Measurements from ENCODE around the gene TCF3. TPM values are rescaled to one million over a fixed set of nuclear protein-coding genes. Genes with fewer than 3 reads are reported as not detected.
"Not testable (repeated sequence)": the region's sequence is repeated elsewhere in the genome, so short reads cannot be mapped to it uniquely, and the experiment has no call there.

The TCF3 gene
- 21.4 and 23.2 TPM in 2 replicates for total RNA-seq (2014; rRNA removed; shearing (Covaris generic))
- polyA plus RNA-seq (2015; cell fraction: cytosol; rRNA removed): 60.6 and 65.9 TPM in 2 replicates
- 52.5 and 70.9 TPM in 2 replicates for polyA plus RNA-seq (2015; cell fraction: nucleus; rRNA removed)

DNA sequence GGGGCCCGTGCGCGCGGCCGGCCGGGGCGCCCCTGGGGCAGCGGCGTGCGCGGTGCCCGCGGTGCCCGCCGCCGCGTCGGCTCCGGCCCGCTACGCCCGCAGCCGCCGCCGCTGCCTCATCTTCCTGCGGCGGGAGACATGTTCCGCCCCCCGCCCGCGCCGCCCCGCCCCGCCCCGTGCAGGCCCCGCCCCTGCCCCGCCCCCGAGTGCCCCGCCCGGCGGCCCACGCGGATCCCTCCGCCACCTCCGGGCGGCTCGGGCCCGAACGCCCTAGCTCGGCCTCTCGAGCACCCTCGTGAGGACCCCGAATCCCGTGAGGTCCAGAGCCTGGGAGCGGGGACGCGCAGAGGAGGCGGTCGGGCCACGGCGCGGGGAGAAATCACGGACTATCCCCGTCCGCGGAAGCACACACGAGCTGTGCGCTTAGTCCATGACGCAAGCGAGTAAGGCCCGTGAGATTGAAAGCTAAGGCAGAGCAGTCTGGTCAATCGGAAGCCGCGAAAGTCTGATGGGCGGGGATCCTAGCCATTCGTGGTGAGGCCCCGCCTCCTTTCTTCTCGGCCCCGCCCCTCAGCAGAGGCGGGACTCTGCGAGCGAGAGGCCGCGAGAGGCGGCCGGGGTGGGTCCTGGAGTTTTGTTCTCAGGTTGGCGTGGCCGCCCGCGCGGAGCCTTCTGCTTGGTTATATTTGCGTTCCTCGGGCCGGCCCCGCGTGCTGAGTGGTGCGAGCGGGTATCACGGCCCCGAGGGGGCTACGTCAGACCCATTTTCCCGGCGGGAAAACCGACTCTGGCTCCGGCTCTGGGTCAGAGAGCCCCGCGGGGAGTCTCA lies at the start of gene TCF3:
TSS of gene TCF3 (minus strand) at position 145 of the 829 bp plus-strand sequence. CDS start 2,367 bp downstream, outside the sequence.
- peak; percentile 96 for DNase-seq (ENCODE audit: low read depth, low spot score)
- in situ Hi-C loops (cut with HindIII; ENCODE audit: low pct_unique_long_range_greater_than_20kb, low sequenced_read_pairs): no loop called here

DNA sequence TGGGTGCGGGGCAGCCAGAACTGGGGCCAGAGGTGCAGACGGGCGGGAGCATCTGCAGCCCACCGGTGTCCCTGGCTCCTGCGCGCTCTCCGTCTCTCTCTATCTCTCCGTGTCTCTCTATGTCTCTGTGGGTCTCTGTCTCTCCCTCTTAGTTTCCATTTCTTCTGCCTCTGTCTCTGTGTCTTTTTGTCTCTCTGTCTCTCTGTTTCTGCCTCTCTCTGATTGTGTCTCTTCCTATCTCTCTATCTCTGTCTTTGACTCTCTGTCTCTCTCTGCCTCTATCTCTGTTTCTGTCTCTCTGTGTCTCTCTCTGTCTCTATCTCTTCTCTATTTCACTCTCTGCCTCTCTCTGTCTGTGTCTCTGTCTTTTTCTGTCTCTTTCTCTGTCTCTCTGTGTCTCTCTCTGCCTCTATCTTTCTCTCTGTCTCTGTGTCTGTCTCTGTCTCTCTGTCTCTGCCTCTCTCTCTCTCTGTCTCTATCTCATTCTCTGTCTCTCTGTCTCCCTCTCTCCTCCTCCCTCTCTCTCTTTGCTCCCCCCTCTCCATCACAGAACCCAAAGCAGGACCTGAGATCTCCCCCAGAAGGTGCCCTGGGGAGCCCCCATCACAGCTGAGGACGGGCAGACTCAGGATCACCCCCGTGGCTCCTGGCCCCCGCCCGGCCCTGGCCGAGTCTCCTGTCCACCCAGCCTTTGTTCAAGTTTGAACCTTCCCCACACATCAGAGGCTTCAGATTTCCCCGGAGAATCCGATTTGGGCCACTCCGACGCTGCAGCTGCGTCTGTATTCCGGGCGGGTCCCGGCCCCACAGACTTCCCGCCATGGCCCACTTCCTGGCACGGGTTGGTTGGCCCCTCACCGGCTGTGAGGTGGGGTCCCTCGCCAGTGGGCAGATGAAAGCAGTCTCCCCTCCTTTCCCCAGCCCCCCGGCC lies 48.6 kb upstream of the TCF3 start:
- in situ Hi-C loops (cut with HindIII; ENCODE audit: low pct_unique_long_range_greater_than_20kb, low sequenced_read_pairs): no loop called here
- no peak for DNase-seq (ENCODE audit: low read depth, low spot score)

DNA sequence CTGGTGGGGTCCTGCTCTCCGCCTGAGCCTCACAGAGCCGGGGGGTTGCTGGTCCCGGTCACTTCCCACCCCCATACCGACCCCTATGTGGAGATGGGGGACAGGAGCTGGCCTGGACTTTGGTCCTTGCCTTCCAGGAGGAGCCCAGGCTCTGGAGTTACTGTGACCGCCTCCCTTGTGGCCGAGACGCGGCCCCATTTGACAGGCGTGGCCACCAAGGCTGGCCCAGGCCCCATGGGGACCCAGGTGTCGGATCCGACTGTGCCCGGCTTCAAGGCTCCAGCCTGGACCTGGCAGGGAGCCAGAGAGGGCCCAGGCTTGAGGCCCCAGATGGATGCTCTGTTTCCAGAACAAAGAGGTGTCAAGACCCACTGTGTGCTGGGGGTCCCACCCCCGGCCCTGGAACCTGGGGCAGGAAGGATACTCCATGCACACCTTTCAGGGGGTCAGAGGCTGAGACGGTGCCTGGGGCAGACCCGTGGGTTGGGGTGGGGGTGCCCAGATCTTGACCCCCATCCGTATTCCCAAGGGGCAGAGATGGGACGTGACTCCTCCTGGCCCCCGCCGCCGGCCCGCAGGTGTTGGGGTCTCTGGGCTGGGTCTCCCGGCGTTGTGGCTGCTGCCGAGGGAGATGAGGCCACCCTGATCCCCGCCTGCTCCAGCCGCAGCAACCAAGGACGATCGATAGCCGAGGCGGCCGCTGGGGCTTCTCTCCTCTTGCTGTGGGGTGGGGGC lies 47.8 kb upstream of the TCF3 start:
- no peak for DNase-seq (ENCODE audit: low read depth, low spot score)
- in situ Hi-C loops (cut with HindIII; ENCODE audit: low pct_unique_long_range_greater_than_20kb, low sequenced_read_pairs): no loop called here

DNA sequence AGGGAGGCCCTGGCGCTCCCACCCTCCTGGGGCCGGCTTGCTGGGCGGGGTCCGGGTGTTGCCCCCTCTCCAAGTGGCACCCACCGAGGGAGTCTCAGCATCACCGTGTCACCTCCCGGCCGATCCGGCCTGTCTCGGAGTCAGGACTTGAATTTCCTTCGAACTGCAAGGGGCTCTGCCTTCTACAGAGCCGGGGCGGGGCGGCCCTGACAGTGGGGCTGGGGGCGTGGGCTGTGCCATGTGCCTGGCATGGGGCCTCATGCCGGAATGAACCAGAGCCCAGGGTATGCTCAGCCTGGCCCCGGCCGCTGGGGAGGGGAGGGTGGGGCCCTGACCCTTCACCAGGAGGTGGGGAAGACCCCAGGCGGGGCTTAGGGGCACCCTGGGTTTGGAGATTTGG lies 47.0 kb upstream of the TCF3 start:
- DNase-seq (ENCODE audit: low read depth, low spot score): no peak
- in situ Hi-C loops (cut with HindIII; ENCODE audit: low pct_unique_long_range_greater_than_20kb, low sequenced_read_pairs): no loop called here

DNA sequence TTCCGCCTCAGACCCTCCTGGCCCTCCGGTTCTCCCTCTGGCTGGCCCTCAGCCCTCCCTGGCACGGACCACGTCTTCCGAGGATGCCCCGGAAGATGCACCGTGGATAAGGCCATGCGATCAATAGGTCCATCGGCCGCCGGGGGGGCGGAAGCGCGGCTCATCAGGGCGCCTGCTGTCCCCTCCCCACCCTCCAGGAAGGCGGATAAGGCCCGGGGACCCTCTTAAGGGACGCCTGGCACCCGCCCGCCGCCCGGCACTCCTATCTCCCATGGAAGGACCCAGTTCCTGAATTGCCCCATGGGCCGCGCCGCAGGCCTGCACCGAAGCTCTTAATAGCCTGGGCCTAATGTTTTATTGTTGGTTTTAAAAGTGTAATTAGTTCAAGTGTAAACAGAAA lies 46.2 kb upstream of the TCF3 start:
- in situ Hi-C loops (cut with HindIII; ENCODE audit: low pct_unique_long_range_greater_than_20kb, low sequenced_read_pairs): no loop called here
- no peak for DNase-seq (ENCODE audit: low read depth, low spot score)

DNA sequence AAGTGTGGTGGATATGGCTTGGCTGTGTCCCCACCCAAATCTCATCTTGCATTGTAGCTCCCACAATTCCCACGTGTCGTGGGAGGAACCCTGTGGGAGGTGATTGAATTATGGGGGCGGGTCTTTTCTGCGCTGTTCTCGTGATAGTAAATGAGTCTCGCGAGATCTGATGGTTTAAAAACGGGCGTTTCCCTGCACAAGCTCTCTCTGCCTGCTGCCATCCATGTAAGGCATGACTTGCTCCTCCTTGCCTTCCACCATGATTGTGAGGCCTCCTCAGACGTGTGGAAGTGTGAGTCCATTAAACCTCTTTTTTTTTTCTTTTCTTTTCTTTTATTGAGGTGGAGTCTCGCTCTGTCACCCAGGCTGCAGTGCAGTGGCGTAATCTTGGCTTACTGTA lies 43.1 kb upstream of the TCF3 start:
- DNase-seq (ENCODE audit: low read depth, low spot score); in situ Hi-C loops (cut with HindIII; ENCODE audit: low pct_unique_long_range_greater_than_20kb, low sequenced_read_pairs): not testable (repeated sequence)

DNA sequence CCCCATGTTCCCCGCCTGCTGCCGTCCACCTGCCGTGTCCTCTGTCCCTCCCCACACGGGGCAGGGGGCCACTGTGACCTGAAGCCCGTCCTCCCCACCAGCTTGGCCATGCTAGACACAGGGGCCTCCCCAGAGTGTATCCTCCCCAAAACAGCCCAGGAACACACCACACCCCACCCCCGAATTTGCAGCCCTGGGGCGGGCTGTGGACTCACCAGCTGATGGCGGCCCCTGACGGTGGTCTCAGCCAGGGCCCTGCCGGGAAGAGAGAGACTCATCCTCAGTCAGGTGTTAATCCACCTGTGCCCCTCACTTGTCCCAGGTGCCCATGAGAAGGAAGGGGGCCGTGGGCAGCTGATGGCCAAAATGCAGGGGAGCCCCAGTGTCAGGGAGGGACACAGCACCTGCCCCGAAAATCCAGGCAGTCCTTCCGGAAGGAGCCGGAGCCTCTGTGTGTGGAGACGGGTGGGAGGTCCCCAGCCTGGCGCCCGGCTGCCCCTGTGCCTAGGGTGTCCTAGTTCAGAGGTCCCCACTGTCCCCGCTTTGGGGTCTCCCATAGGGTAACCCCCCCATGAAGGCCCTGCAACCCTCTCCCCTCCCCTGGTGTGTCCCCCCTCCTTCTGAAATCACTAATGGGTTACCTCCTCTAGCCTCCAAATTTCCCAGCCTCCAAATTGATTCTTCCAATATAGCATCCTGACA lies 39.3 kb upstream of the TCF3 start:
- in situ Hi-C loops (cut with HindIII; ENCODE audit: low pct_unique_long_range_greater_than_20kb, low sequenced_read_pairs): no loop called here

DNA sequence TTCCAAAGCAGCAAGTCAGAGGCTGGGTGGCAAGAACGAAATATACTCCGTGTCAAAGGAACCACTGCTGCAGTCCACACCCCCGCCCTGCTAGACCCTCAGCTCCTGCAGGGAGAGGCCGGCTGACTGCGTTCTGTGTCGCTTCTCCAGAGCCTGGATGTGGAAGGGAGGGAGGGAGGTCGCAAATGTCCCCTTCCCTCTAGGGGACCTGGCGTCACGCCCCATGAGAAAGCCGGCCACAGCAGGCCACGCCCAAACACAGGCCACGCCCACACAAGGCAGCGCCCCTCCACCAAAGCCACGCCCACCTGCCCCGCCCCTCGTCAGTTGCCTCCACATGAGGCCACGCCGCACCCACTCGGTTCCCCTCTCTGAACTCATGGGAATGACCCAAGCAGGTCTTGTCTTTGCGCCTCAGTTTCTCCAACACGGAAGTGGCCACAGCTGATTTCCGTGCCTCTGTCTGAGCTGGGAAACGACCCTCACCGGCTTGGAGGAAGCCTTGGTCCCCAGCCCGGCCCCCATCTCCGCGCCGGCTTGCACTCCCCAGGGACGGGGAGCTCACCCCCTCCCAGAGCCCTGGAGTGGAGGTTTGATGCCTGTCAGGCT lies 38.4 kb upstream of the TCF3 start:
- DNase-seq (ENCODE audit: low read depth, low spot score): peak; percentile 63
- in situ Hi-C loops (cut with HindIII; ENCODE audit: low pct_unique_long_range_greater_than_20kb, low sequenced_read_pairs): no loop called here

More for the DNA sequence above, 39.3 kb upstream of the TCF3 start:
- no peak for DNase-seq (ENCODE audit: low read depth, low spot score)

DNA sequence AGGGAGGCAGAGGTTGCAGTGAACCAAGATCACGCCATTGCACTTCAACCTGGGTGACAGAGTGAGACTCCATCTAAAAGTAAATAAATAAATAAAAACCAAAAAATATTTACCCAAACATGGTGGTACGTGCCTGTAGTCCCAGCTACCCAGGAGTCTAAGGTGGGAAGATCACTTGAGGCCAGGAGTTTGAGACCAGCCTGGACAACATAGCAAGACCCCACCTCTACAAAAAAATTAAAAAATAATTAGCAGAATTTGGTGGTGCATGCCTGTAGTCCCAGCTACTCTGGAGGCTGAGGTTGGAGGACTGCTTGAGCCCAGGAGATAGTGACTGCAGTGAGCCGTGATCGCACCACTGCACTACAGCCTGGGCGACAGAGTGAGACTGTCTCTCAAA lies 33.4 kb upstream of the TCF3 start:
- DNase-seq (ENCODE audit: low read depth, low spot score): not testable (repeated sequence)

DNA sequence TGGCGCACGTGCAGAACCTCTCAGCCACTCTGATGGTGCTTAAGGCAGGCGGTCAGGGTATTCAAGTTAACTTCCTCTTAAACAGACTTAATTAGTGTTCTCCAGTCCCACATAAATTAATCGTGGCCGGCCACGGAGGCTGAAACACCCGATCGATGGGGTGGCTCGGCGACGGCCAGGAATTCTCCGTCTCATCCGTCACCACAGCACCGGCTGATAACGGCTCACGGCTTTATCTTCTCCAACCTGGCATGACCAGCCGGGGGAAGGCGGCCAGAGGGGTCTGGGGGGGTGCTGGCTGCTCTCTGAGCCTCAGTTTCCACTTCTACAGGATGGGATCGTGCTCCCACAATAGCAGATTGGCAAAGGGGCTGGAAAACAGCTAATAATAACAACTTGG lies 32.6 kb upstream of the TCF3 start:
- in situ Hi-C loops (cut with HindIII; ENCODE audit: low pct_unique_long_range_greater_than_20kb, low sequenced_read_pairs): no loop called here
- DNase-seq (ENCODE audit: low read depth, low spot score): no peak

More for the DNA sequence above, 33.4 kb upstream of the TCF3 start:
- in situ Hi-C loops (cut with HindIII; ENCODE audit: low pct_unique_long_range_greater_than_20kb, low sequenced_read_pairs): not testable (repeated sequence)

DNA sequence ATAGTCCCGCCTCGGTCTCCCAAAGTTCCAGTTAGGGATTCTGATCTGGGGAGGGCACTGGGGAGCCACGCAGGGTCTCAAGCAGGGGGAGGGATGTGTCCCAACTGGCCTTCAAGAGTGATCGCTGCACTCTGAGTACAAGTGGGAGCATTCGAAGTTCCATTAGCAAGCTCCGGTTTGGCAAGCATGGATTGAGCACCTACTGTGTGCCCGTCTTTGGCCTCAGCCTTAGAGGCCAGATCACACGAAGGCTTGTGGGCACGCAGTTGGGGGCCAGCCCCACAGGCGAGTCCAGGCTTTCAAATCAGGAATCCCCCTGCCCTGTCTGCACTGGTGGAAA lies 32.1 kb upstream of the TCF3 start:
- in situ Hi-C loops (cut with HindIII; ENCODE audit: low pct_unique_long_range_greater_than_20kb, low sequenced_read_pairs): no loop called here
- DNase-seq (ENCODE audit: low read depth, low spot score): no peak

DNA sequence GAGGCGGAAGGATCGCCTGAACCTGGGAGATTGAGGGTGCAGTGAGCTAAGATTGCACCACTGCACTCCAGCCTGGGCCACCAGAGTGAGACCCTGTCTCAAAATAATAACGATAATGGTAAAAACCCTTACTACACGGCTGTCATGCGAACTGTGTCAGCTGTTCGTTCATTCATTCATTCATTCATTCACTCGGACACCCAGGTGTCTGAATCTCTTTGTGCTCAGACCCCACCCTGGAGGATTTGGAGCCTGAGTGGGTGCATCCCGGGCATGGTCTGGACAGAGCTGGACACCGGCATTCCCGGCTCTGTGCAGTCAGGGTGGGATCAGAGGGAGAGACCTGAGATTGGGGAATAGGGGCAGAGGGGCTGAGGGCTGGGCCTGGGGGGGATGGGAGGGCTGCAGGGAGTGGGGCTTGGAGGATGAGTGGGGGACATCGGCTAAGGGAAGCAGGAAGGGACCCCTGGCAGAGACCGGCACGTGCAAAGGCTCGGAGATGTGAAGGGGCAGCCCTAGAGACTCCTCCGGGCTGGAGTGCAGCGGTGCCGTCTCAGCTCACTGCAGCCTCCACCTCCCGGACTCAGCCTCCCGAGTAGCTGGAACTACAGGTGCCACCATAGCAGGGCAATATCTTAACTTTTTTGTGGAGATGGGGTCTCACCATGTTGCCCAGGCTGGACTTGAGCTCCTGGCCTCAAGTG lies 31.6 kb upstream of the TCF3 start:
- in situ Hi-C loops (cut with HindIII; ENCODE audit: low pct_unique_long_range_greater_than_20kb, low sequenced_read_pairs): no loop called here
- no peak for DNase-seq (ENCODE audit: low read depth, low spot score)

DNA sequence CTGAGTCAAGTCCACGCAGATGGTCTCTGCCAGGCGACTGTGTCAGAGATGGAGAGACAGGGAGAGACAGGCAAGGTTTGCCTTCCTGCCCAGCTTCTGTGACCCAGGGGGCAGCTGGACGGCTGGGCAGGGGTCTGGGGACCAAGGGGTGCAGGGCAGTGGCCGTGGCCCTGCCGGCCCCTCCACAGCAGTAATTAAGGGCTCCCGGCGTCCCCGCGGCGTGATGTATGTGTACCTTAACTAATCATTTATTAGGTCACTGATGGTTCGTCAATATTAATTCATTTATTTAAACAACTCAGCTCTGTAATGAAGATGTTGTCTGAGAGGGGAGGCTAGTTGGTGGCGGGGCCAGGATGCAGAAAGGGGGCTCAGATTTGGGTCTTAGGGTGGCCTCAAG lies 28.6 kb upstream of the TCF3 start:
- in situ Hi-C loops (cut with HindIII; ENCODE audit: low pct_unique_long_range_greater_than_20kb, low sequenced_read_pairs): no loop called here
- no peak for DNase-seq (ENCODE audit: low read depth, low spot score)

DNA sequence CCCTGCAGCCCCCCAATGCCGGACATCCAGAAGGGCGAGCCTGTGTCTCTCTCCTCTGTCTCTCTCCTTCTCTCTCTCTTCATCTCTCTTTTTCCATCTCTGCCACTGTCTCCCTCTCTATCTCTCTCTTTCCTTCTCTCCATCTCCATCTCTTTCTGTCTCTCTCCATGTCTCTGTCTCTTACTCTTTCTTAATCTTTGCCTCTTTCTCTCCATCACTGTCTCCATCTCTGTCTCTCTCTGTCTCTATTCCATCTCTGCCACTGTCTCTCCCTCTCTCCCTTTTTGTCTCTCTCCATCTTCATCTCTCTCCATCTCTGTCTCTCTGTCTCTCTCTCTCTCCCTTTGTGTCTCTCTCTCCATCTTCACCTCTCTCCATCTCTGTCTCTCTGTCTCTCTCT lies 25.7 kb upstream of the TCF3 start:
- no peak for DNase-seq (ENCODE audit: low read depth, low spot score)
- in situ Hi-C loops (cut with HindIII; ENCODE audit: low pct_unique_long_range_greater_than_20kb, low sequenced_read_pairs): no loop called here

DNA sequence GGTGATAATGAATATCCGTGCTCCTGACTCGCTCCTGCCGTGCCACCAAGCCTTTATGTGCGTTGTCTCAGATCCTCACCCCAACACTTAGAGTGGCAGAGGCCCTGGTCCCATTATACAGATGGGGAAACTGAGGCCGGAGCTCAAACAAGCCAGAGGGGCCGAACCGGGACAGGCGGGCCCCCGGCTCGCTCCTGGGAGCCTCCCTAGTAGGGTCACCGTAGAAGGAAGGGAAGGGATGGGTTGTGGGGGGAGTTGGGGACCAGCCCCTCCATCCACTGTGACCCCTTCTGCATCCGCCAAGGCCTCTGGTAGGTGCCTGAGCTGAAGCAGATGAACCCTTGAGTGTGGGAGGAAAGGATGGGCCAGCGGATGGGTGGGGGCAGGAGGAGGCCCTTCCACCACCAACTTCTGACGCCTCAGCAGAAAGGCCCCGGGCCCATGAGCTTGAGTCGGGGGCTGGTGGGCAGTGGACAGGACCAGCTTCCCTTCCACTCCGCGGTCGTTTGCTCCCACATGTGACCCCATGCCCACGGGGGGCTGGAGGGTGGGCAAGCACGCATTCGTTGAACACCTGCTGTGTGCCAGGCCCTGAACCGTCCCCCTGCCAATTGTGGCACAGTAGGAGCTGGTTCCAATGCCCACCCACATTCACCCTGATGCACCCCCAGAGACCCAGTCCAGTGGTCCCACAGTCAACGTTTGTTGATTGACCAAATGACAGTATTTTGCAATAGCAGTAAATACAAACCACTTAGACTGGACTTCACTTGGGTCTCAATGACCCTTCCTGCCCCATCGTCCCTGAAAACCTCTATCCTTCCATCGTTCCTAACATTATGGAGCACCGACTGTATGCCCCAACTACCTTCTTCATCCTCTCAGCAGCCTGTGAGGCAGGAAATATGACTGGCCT lies 24.2 kb upstream of the TCF3 start:
- no peak for DNase-seq (ENCODE audit: low read depth, low spot score)
- in situ Hi-C loops (cut with HindIII; ENCODE audit: low pct_unique_long_range_greater_than_20kb, low sequenced_read_pairs): no loop called here
